Small intestine (tissue), 7 donors: ENCODE results near the gene SLU7. TPM values are rescaled to one million over a fixed set of nuclear protein-coding genes. Genes with fewer than 3 reads are reported as not detected.

Source experiments
- DNase-seq, 2 donors: peaks; one replicate each; pipeline versions ENCODE4 v3.0.0 to v3.0.0-alpha.2; 2013
- FAIRE-seq: peaks from 2 replicates; lab custom pipeline; 2012; peaks lifted over from hg19 to GRCh38; lab: Jason Lieb, UNC
- H3K27ac ChIP-seq, 3 donors: one replicate each; pipeline ENCODE4 v1.5.1; 2013; ENCODE audit warnings: low read length in 2 of 3, mild to moderate bottlenecking in 2 of 3, control low read depth in 1 of 3, inconsistent platforms in 1 of 3, low read depth in 1 of 3, moderate library complexity in 1 of 3
- H3K27me3 ChIP-seq, 3 donors: one replicate each; pipeline ENCODE4 v1.6.1; 2013; ENCODE audit warnings: low read length in 3 of 3, inconsistent platforms in 1 of 3; ENCODE audit not compliant: control insufficient read depth in 3 of 3, insufficient read depth in 3 of 3
- H3K36me3 ChIP-seq, 3 donors: one replicate each; pipeline ENCODE4 v1.6.1; 2013; ENCODE audit warnings: low read length in 3 of 3, inconsistent platforms in 1 of 3, low read depth in 1 of 3, mild to moderate bottlenecking in 1 of 3, moderate library complexity in 1 of 3; ENCODE audit not compliant: control insufficient read depth in 3 of 3, insufficient read depth in 2 of 3
- H3K4me1 ChIP-seq, 3 donors: one replicate each; pipeline ENCODE4 v1.6.1; 2013; ENCODE audit warnings: low read length in 2 of 3, inconsistent platforms in 1 of 3, low read depth in 1 of 3, mild to moderate bottlenecking in 1 of 3, moderate library complexity in 1 of 3; ENCODE audit not compliant: control insufficient read depth in 3 of 3, insufficient read depth in 2 of 3
- H3K4me3 ChIP-seq, 3 donors: one replicate each; pipeline ENCODE4 v1.5.1; 2013; ENCODE audit warnings: low read length in 3 of 3, control low read depth in 1 of 3, inconsistent platforms in 1 of 3, low read depth in 1 of 3, mild to moderate bottlenecking in 1 of 3, moderate library complexity in 1 of 3
- H3K9me3 ChIP-seq, 2 donors: one replicate each; pipeline ENCODE4 v1.6.1; 2013; ENCODE audit warnings: low read depth in 1 of 2, low read length in 1 of 2; ENCODE audit not compliant: control insufficient read depth in 2 of 2, insufficient read depth in 1 of 2
- WGBS, 3 donors: extraction: QIAGEN DNeasy Blood & Tissue Kit; methylation state at CpG; one replicate each; pipeline ENCODE4 v1.1.7; 2013; 5-methylcytosine and 5-hydroxymethylcytosine counted together
- polyA plus RNA-seq, 4 donors: library from polyadenylated mRNA; stranded (reverse) in 3 of 4; unstranded in 1 of 4; fragments of 200-250 nt in 3 of 4; fragments of 120-200 nt in 1 of 4; gene quantifications; one replicate each; pipeline versions ENCODE4 v1.2.1 to v1.2.3, GENCODE V29; 2013
- donor health status: healthy with polysubstance abuse.
- donor health status: control.
- donor health status: control.
- donor health status: Bipolar disorder and iron deficiency.
- donor health status: healthy.

Gene SLU7
- polyA plus RNA-seq, 4 donors, result 19.9 to 44.0 (median 37.3) TPM

DNA sequence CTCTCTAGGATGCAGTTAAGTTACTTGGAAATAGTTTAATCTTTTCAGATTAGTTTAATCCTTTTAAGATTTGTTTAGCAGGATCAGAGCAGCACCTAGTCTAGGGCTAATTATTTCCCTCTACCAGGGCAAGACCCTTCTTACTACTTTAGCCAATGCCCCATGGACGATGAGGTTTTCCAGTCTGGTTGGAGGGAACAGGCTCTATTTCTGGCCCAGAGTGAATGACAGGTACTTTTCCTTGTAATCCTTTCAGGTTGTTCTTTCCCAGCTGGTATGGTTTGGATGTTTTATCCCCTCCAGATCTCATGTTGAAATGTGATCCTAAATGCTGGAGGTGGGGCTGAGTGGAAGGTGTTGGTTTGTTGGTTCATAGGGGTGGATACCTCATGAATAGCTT is 30.0 kb upstream of the SLU7 start:
- no peaks in the 10 kb centered on the region for H3K36me3 ChIP-seq
- H3K27me3 ChIP-seq, result no peaks in the 10 kb centered on the region
- no peak overlapping the region for H3K4me3 ChIP-seq
- FAIRE-seq (no peak), DNase-seq (no peak)
- no peaks in the 10 kb centered on the region for H3K4me1 ChIP-seq
- no peak overlapping the region for H3K27ac ChIP-seq
- H3K9me3 ChIP-seq, result no peaks in the 10 kb centered on the region
- 89 to 93% (median 92%) methylated on average over 1 of the region's 1 CpG for WGBS, 3 donors

DNA sequence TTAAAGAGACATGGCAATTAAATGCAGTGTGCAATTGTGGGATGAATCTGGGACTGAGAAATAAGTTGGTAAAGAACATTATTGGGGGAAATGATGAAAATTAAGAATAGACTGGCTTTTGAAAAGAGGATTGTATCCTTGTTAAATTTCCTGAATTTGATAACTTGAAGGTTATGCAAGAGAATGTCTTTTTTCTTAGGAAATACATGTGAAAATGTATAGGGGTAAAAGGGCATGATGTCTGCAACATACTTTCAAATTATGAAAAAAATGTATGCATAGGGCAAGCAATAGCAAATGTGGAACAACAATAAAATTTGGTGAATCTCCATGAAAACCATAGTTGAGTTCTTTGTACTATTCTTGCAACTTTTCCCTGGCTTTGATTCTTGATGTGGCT is 26.9 kb upstream of the SLU7 start:
- H3K9me3 ChIP-seq, result no peaks in the 10 kb centered on the region

DNA sequence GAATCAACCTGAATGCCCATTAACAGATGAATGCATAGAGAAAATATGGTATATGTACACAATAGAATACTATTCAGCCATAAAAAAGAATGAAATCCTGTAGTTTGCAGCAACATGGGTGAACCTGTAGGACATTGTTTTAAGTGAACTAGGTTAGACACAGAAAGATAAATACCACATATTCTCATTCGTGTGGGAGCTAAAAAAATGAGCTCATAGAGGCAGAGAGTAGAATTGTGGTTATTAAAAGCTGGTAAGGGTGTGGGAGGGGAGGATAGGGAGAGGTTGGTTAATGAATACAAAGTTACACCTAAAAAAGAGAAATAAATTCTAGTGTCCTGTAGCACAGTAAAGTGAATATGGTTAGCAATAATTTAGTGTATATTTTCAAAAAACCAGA is 26.3 kb upstream of the SLU7 start:
- DNase-seq, result no peak
- Histone ChIP-seq H3K36me3 (no peaks in the 10 kb centered on the region), H3K27ac (no peak overlapping the region), H3K4me1 (no peaks in the 10 kb centered on the region), H3K4me3 (no peak overlapping the region), H3K27me3 (no peaks in the 10 kb centered on the region), H3K9me3 (no peaks in the 10 kb centered on the region)
- no peak for FAIRE-seq
- 59 to 73% (median 66%) methylated on average over 1 of the region's 1 CpG for WGBS, 3 donors

More for the DNA sequence above, 26.9 kb upstream of the SLU7 start:
- FAIRE-seq (no peak), DNase-seq (no peak)
- Histone ChIP-seq H3K27ac (no peak overlapping the region), H3K36me3 (no peaks in the 10 kb centered on the region), H3K4me1 (no peaks in the 10 kb centered on the region), H3K4me3 (no peak overlapping the region), H3K27me3 (no peaks in the 10 kb centered on the region)

DNA sequence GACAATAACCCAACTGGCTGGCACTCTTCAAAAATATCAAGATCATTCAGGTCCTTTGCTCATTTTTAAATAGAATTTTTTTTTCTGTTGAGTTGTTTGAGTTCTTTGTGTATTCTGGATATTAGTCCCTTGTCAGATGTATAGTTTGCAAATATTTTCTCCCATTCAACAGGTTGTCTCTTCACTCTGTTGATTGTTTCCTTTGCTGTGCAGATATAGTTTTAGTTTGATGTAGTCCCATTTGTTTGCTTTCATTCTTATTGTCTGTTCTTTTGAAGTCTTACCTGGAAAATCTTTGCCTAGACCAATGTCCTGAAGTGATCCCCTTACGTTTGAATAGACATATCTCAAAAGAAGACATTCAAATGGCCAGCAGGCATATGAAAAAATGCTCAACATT is 25.5 kb upstream of the SLU7 start:
- 69 to 77% (median 71%) methylated on average over 1 of the region's 1 CpG for WGBS, 3 donors

DNA sequence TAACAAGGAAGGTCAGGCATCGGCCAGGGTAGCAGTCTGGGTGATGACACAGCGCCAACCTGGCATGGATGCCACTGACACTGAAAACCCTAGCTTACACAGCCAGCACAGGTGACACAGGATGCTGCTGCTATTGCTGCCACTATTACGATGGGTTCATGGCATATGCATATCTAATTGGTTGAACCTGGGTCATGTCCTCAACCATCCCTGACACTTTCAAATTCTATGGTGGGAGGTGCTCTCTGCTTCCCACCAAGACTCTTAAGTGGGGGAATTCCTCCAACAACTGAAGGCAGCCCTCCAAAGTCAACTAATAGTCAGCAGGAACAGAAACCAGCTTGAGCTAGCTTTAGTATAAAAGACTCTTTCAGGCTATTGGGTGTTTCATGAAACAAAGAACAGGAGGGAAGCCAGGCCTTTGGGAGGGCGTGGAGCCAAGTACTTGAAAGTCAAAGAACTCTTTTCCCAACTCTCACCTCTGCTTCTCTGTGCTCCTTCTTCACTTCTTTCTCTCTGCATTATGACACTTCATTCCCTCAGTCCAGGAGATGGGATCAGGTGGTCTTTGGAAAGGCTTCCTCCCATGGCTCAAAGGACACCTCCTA is 24.0 kb upstream of the SLU7 start:
- Histone ChIP-seq H3K4me1 (peaks cover 0 to 5% (median 0%) of the 10 kb centered on the region in 3 donors), H3K36me3 (no peaks in the 10 kb centered on the region), H3K4me3 (no peak overlapping the region), H3K9me3 (no peaks in the 10 kb centered on the region), H3K27me3 (no peaks in the 10 kb centered on the region), H3K27ac (no peak overlapping the region)
- 78 to 85% (median 80%) methylated on average over 4 of the region's 4 CpGs for WGBS, 3 donors
- DNase-seq (no peak), FAIRE-seq (no peak)

More for the DNA sequence above, 25.5 kb upstream of the SLU7 start:
- no peak for DNase-seq
- no peak overlapping the region for H3K27ac ChIP-seq
- no peaks in the 10 kb centered on the region for H3K9me3 ChIP-seq
- H3K36me3 ChIP-seq, result no peaks in the 10 kb centered on the region
- no peak overlapping the region for H3K4me3 ChIP-seq
- no peak for FAIRE-seq
- H3K4me1 ChIP-seq, result no peaks in the 10 kb centered on the region
- H3K27me3 ChIP-seq, result no peaks in the 10 kb centered on the region

DNA sequence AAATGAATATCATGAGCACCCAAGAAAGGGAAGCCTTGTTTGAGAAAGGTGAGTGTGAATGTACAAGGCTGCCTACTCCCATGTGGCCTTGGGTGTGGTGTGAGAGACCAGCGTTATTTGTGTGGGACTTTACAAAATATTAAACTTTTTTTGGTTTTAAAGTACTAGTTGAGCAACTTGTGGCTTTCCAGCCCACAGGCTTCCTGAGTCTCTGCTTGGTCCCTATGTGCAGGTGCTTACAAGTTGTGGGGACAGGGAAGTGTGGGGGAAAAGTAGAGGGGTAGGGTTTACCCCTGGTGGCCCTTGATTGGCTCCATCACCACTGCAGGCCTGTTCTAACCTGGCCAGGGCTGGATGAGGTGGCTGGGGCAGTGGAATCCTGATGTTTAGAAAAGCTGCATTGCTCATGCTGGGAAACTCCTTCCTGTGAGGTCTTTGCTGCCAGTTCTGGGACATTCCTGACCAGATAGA is 22.5 kb upstream of the SLU7 start:
- peaks cover 0 to 5% (median 0%) of the 10 kb centered on the region in 3 donors for H3K4me1 ChIP-seq
- DNase-seq (no peak), FAIRE-seq (no peak)
- no peaks in the 10 kb centered on the region for H3K9me3 ChIP-seq
- H3K36me3 ChIP-seq, result no peaks in the 10 kb centered on the region
- no peak overlapping the region for H3K4me3 ChIP-seq
- 32 to 55% (median 33%) methylated on average over 1 of the region's 1 CpG for WGBS, 3 donors
- H3K27ac ChIP-seq, result no peak overlapping the region
- no peaks in the 10 kb centered on the region for H3K27me3 ChIP-seq

DNA sequence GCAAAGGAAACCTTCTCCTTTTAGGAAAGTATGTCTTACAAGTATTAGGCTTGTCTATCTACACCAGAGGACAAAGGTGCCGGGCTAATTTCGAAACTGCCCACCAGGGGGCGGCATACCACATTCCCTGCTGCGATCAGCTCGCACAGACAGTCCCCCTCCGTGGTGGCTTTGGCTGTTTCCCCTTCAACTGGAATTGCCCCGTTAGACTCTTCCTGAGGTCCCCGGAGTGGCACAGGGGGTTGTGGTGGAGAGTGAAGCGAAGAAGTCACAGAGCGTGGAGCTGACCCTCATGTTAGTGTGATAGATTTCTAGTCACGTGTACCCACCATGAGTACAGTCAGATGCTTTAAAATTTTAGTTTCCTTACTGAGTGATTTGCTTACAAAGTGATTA is 20.3 kb upstream of the SLU7 start:
- DNase-seq (peak; percentile 86 to 95), FAIRE-seq (no peak)
- Histone ChIP-seq H3K9me3 (no peaks in the 10 kb centered on the region), H3K4me3 (peak overlapping the region in 2 of 3 donors; percentile 35 to 51), H3K4me1 (peaks cover 0 to 5% (median 0%) of the 10 kb centered on the region in 3 donors), H3K27ac (peak overlapping the region; percentile 18 to 74 (median 43)), H3K36me3 (no peaks in the 10 kb centered on the region), H3K27me3 (no peaks in the 10 kb centered on the region)
- WGBS, 3 donors, result 0 to 1% (median 0%) methylated on average over 11 of the region's 11 CpGs

DNA sequence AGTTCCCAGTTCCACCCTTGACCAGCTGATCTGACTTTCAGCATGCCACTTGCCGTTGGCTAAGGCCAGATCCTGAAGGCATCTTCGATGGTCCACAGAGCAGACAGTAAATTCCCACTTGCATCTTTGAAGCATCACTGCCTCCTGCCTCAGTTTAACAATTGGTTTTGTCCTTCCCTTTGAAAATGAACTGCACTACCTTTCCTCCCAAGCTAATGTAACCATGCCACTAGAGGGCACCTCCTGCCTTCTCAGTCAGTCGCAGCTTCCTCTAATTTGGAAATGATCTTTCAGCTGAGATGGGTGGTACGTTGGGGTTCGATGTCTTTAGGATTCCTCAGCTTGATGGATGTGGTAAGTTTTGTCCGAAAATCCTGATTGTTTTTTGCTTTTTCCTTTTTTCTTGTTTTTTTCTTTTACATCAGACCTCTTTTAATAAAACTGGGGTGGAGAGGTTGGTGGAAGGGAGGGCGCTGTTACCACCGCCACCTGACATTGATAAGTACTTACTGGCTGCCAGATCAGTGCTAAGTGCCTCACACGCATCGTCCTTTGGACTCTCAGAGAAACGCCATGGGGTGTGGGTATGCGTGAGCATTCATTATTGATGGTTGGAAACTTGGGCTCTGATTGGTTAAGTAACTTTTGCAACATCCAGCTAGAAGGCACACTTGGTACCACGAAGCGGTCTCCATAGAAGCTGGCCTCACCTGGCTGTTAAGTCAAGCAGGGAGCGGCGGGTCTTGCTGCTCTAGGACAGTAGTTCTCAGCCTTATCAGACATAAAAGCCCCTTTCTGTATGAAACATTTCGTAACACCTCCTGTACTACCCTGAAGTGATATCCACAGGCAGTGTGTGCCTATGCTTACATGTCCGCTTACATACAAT is 19.7 kb upstream of the SLU7 start:
- WGBS, 3 donors, result 1 to 2% (median 1%) methylated on average over 18 of the region's 18 CpGs
- peak; percentile 83 to 86 for DNase-seq
- peak overlapping the region; percentile 18 to 74 (median 43) for H3K27ac ChIP-seq

More for the DNA sequence above, 19.7 kb upstream of the SLU7 start:
- H3K36me3 ChIP-seq, result no peaks in the 10 kb centered on the region
- peaks cover 0 to 7% (median 0%) of the 10 kb centered on the region in 3 donors for H3K4me1 ChIP-seq
- H3K9me3 ChIP-seq, result no peaks in the 10 kb centered on the region
- FAIRE-seq, result no peak
- H3K27me3 ChIP-seq, result no peaks in the 10 kb centered on the region
- H3K4me3 ChIP-seq, result peak overlapping the region in 2 of 3 donors; percentile 35 to 51
